Right lobe of liver (tissue), 6 donors: Measurements from ENCODE around the gene KCNB1. TPM values are rescaled to one million over a fixed set of nuclear protein-coding genes. Genes with fewer than 3 reads are reported as not detected.
A peak's percentile ranks its signal among the peaks of the same experiment; 100 is the strongest.

Experiments
- ATAC-seq, 4 donors: fragments of 200-7000 bp; cut with Tn5 transposase; one replicate each; pipeline ENCODE4 v1.9.1; 2020; ENCODE audit warnings: mild to moderate bottlenecking in 4 of 4, moderate library complexity in 4 of 4
- DNase-seq, 3 donors: peaks; one replicate each; pipeline ENCODE4 v3.0.0-alpha.2; 2020
- H3K27ac ChIP-seq, 3 donors: fragments of 200-600 bp; one replicate each; pipeline ENCODE4 v1.8.0; 2022
- H3K27me3 ChIP-seq, 2 donors: fragments of 200-600 bp; one replicate each; pipeline ENCODE4 v1.8.0; 2022
- H3K36me3 ChIP-seq, 4 donors: fragments of 200-600 bp; sonication (generic) in 1 of 4; one replicate each; pipeline versions ENCODE4 v1.5.1 to v1.8.0; 2017 to 2022; ENCODE audit warnings: control low read depth in 1 of 4
- H3K4me1 ChIP-seq, 4 donors: fragments of 200-600 bp; sonication (generic) in 1 of 4; one replicate each; pipeline versions ENCODE4 v1.5.1 to v1.8.0; 2017 to 2022; ENCODE audit warnings: control low read depth in 1 of 4
- H3K4me3 ChIP-seq, 3 donors: fragments of 200-600 bp; one replicate each; pipeline ENCODE4 v1.8.0; 2022
- H3K9me3 ChIP-seq, 4 donors: fragments of 200-600 bp; sonication (generic) in 1 of 4; one replicate each; pipeline versions ENCODE4 v1.5.1 to v1.8.0; 2017 to 2022; ENCODE audit warnings: control low read depth in 1 of 4
- POLR2A ChIP-seq: fragments of 450-650 bp; IDR thresholded peaks from one replicate; pipeline ENCODE4 v1.6.1; 2017; ENCODE audit warnings: antibody characterized with exemption, mild to moderate bottlenecking
- WGBS: methylation state at CpG from one replicate; pipeline ENCODE4 v1.1.6; 2018; ENCODE audit warnings: low coverage, low lambda C conversion rate; ENCODE audit not compliant: insufficient coverage; ENCODE audit errors: missing lambda C conversion rate; 5-methylcytosine and 5-hydroxymethylcytosine counted together
- intact Hi-C, 2 donors: fragments of 100-400 bp; cut with DNase I; formaldehyde crosslinking; loops; one replicate each; pipeline versions ENCODE4 v1.11.2 to v1.14.1; 2022
- total RNA-seq, 6 experiments: library from RNA; depleted of rRNA in 2 of 6; stranded (reverse); fragments of >200 nt in 2 of 6; fragmentation: NEBNext Ultra II Directional in 3 of 6; extraction: Animal tissue kit (Norgen Biotek cat#: 25700) in 3 of 6; gene quantifications; one replicate each; pipeline versions ENCODE4 v1.1.0 to v1.2.4, GENCODE V29; 2016 to 2023
- TF ChIP-seq, protein P1 (sequence below), 4 donors: fragments of 200-600 bp in 3 of 4; fragments of 450-650 bp in 1 of 4; IDR thresholded peaks; one replicate each; pipeline versions ENCODE4 v1.5.1 to v1.8.0; 2016 to 2022; ENCODE audit warnings: antibody characterized with exemption in 4 of 4, mild to moderate bottlenecking in 2 of 4
- donor health status: DM: no; HTN: yes; CAD: no.
- donor health status: DM: no; HTN: no; CAD: no.
- donor health status: DM: no; HTN: no; CAD: no.
- donor health status: DM: no; HTN: yes; CAD: no.
- donor health status: DM: no; HTN: yes; CAD: no.

Gene KCNB1
- total RNA-seq, 6 experiments from 2014 or later: 1.5 to 8.2 (median 3.8) TPM

DNA sequence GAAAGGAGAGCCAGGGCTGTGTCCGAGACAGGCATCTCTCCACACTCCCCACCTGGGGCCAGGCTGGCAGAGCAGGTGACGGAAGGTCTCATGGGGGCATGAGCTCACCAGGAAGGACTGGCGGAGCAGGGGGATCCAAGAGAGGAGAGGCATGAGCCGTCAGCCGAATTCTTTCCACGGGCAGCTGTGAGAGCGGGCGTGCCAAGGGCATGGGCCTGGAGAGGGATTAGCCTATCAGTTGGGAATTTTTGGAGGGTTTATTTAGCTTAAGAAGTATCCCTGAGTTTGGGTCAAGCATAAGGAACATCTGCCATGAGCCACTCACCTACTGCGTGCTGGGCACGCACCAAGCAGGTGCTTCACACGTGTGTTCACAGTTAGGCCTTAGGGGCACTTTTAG, 144.4 kb downstream of the KCNB1 start:
- intact Hi-C loops: loop anchor here in 1 of 2 donors (10.0 kb wide), 1 partner anchor 267 kb away; no protein-coding TSS in a partner anchor
- H3K27ac ChIP-seq: no peak overlapping the region
- H3K9me3 ChIP-seq: no peaks in the 10 kb centered on the region
- whole genome bisulfite sequencing: 81% methylated on average over 4 of the region's 11 CpGs
- no peak for DNase-seq
- ATAC-seq: no peak
- H3K36me3 ChIP-seq: no peaks in the 10 kb centered on the region
- no peak for TF ChIP-seq POLR2A
- TF ChIP-seq, protein P1, sequence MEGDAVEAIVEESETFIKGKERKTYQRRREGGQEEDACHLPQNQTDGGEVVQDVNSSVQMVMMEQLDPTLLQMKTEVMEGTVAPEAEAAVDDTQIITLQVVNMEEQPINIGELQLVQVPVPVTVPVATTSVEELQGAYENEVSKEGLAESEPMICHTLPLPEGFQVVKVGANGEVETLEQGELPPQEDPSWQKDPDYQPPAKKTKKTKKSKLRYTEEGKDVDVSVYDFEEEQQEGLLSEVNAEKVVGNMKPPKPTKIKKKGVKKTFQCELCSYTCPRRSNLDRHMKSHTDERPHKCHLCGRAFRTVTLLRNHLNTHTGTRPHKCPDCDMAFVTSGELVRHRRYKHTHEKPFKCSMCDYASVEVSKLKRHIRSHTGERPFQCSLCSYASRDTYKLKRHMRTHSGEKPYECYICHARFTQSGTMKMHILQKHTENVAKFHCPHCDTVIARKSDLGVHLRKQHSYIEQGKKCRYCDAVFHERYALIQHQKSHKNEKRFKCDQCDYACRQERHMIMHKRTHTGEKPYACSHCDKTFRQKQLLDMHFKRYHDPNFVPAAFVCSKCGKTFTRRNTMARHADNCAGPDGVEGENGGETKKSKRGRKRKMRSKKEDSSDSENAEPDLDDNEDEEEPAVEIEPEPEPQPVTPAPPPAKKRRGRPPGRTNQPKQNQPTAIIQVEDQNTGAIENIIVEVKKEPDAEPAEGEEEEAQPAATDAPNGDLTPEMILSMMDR (IDR thresholded peaks at IDR 0.05): no peak
- no peak overlapping the region for H3K4me3 ChIP-seq
- no peaks in the 10 kb centered on the region for H3K27me3 ChIP-seq
- H3K4me1 ChIP-seq: no peaks in the 10 kb centered on the region

DNA sequence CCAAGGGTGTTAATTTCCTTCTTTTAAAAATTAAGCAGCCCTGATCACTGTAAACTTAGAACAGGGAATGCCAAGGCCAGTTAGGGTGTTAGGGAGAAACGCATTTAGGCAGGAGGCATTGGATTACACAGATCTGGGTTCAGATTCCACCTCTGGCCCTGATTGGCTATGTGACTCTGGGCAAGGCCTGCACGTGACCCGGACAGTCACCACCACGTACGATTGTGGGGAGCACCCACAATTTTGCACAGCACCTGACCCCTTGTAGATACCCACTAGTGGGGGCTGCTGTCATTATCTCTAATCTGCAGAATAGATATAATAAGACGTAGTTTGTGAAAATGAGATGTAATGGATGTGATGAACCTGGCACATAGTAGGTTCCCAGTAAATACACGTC, 145.1 kb downstream of the KCNB1 start:
- TF ChIP-seq, protein P1 (IDR thresholded peaks at IDR 0.05): no peak
- no peak for TF ChIP-seq POLR2A
- Histone ChIP-seq H3K9me3 (no peaks in the 10 kb centered on the region), H3K36me3 (no peaks in the 10 kb centered on the region), H3K27ac (no peak overlapping the region), H3K27me3 (no peaks in the 10 kb centered on the region), H3K4me1 (no peaks in the 10 kb centered on the region), H3K4me3 (no peak overlapping the region)
- ATAC-seq (no peak), DNase-seq (no peak)
- 67% methylated on average over 7 of the region's 7 CpGs for WGBS
- intact Hi-C loops: loop anchor here in 1 of 2 donors (10.0 kb wide), 1 partner anchor 267 kb away; no protein-coding TSS in a partner anchor

DNA sequence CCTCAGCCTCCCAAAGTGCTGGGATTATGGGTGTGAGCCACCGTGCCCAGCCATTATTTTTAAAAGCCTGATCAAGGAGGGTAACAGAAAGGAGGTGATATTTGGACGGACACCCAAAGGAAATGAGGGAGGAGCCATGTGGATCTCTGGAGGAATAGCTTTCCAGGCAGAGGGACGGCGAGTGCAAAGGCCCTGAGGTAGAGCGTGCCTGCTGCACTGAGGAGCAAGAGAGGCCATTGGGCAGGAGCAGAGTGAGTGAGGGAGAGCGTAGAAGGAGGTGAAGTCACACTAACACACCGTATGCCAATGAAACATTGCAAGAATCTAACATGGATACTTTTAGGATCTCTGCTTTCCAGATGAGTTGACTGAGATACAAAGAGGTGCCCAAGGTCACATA, 145.7 kb downstream of the KCNB1 start:
- H3K4me3 ChIP-seq: no peak overlapping the region
- intact Hi-C loops: loop anchor here in 1 of 2 donors (10.0 kb wide), 1 partner anchor 268 kb away; no protein-coding TSS in a partner anchor
- no peak for DNase-seq
- H3K4me1 ChIP-seq: no peaks in the 10 kb centered on the region
- H3K27me3 ChIP-seq: no peaks in the 10 kb centered on the region
- no peaks in the 10 kb centered on the region for H3K9me3 ChIP-seq
- TF ChIP-seq, protein P1 (IDR thresholded peaks at IDR 0.05): no peak
- no peak for TF ChIP-seq POLR2A
- WGBS: 78% methylated on average over 7 of the region's 7 CpGs
- no peak overlapping the region for H3K27ac ChIP-seq
- no peaks in the 10 kb centered on the region for H3K36me3 ChIP-seq
- no peak for ATAC-seq

DNA sequence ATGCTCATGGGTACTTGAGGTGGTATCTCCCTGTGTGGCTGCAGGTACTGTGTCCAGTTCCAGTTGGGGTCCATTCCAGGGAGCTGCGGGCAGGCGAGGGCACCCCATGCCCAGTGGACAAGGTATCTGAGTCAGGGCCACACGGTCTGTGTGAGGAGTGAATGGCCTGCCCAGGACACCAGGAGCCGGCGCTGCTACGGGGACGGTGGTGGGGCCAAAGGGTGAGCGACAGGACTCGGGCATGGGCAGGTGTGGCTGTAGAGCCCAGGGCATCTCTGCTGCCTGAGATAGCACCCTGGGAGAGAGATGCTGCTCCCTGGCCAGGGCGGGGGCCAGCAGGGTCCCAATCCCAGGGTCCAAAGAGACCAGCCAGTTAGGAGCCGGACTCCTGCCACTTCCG, 147.0 kb downstream of the KCNB1 start:
- no peaks in the 10 kb centered on the region for H3K9me3 ChIP-seq
- H3K4me1 ChIP-seq: no peaks in the 10 kb centered on the region
- DNase-seq (no peak), ATAC-seq (peak in 1 of 4 donors; percentile 7)
- TF ChIP-seq, protein P1 (IDR thresholded peaks at IDR 0.05): no peak
- TF ChIP-seq POLR2A: no peak
- 90% methylated on average over 5 of the region's 12 CpGs for WGBS
- no peak overlapping the region for H3K4me3 ChIP-seq
- H3K36me3 ChIP-seq: no peaks in the 10 kb centered on the region
- no peak overlapping the region for H3K27ac ChIP-seq
- intact Hi-C loops: loop anchor here in 1 of 2 donors (10.0 kb wide), 1 partner anchor 269 kb away; no protein-coding TSS in a partner anchor
- no peaks in the 10 kb centered on the region for H3K27me3 ChIP-seq
